Keratinocyte (primary cell): ENCODE results near the gene LINC00237. TPM values are rescaled to one million over a fixed set of nuclear protein-coding genes. Genes with fewer than 3 reads are reported as not detected.

Experiments used
- DNase-seq: peaks from one replicate; pipeline ENCODE4 v3.0.0-alpha.2; 2011; ENCODE audit warnings: low read depth, missing footprints, low spot score
- FAIRE-seq: peaks from 2 replicates; lab custom pipeline; 2011; peaks lifted over from hg19 to GRCh38; lab: Jason Lieb, UNC
- H2AFZ ChIP-seq: 2 replicates; pipeline ENCODE4 v1.6.0; 2012; ENCODE audit warnings: low read length, control low read depth, inconsistent platforms; ENCODE audit not compliant: control insufficient read depth
- H3K27ac ChIP-seq: 2 replicates; pipeline ENCODE4 v1.5.1; 2011; ENCODE audit warnings: low read length; ENCODE audit not compliant: control insufficient read depth, insufficient read depth
- H3K27me3 ChIP-seq: 3 replicates; pipeline ENCODE4 v1.6.0; 2011; ENCODE audit warnings: low read length; ENCODE audit not compliant: control insufficient read depth, insufficient read depth; ENCODE audit errors: extremely low read depth
- H3K36me3 ChIP-seq, 2 experiments: 2 replicates in 1 of 2; 3 replicates in 1 of 2; pipeline ENCODE4 v1.5.1; 2011; ENCODE audit warnings: low read length in 2 of 2, mild to moderate bottlenecking in 1 of 2; ENCODE audit not compliant: control insufficient read depth in 2 of 2, insufficient read depth in 2 of 2; ENCODE audit errors: extremely low read depth in 1 of 2
- H3K4me1 ChIP-seq: 3 replicates; pipeline ENCODE4 v1.5.1; 2011; ENCODE audit warnings: low read length; ENCODE audit not compliant: control insufficient read depth, insufficient read depth; ENCODE audit errors: extremely low read depth
- H3K4me2 ChIP-seq: 3 replicates; pipeline ENCODE4 v1.6.0; 2011; ENCODE audit warnings: low read depth, low read length; ENCODE audit not compliant: control insufficient read depth, insufficient read depth; ENCODE audit errors: extremely low read depth
- H3K4me3 ChIP-seq, 3 experiments: fragments of 200-600 bp in 1 of 3; sonication (generic) in 1 of 3; 2 replicates in 2 of 3; 3 replicates in 1 of 3; pipeline ENCODE4 v1.5.1; 2011 to 2016; ENCODE audit warnings: low read length in 3 of 3, mild to moderate bottlenecking in 3 of 3, control low read depth in 2 of 3, inconsistent platforms in 1 of 3, low read depth in 1 of 3, mixed read lengths in 1 of 3, mixed run types in 1 of 3, moderate library complexity in 1 of 3; ENCODE audit not compliant: control insufficient read depth in 2 of 3, insufficient read depth in 2 of 3; ENCODE audit errors: extremely low read depth in 1 of 3
- H3K79me2 ChIP-seq: 2 replicates; pipeline ENCODE4 v1.6.0; 2012; ENCODE audit warnings: low read length; ENCODE audit not compliant: control insufficient read depth, insufficient read depth
- H3K9ac ChIP-seq: 3 replicates; pipeline ENCODE4 v1.6.0; 2011; ENCODE audit warnings: low read length; ENCODE audit not compliant: control insufficient read depth, insufficient read depth; ENCODE audit errors: extremely low read depth
- H3K9me1 ChIP-seq: 3 replicates; pipeline ENCODE4 v1.6.0; 2011; ENCODE audit warnings: low read length; ENCODE audit not compliant: control insufficient read depth, insufficient read depth; ENCODE audit errors: extremely low read depth
- H3K9me3 ChIP-seq: 2 replicates; pipeline ENCODE4 v1.5.1; 2012; ENCODE audit warnings: low read depth, low read length; ENCODE audit not compliant: control insufficient read depth
- H4K20me1 ChIP-seq: 3 replicates; pipeline ENCODE4 v1.6.0; 2011; ENCODE audit warnings: low read length; ENCODE audit not compliant: control insufficient read depth, insufficient read depth; ENCODE audit errors: extremely low read depth
- EZH2 ChIP-seq: IDR thresholded peaks from one replicate; pipeline ENCODE4 v1.6.1; 2012; ENCODE audit warnings: inconsistent platforms, mild to moderate bottlenecking, low read length, moderate library complexity
- dilution Hi-C: fragments of 300-500 bp; cut with MboI; formaldehyde crosslinking; loops from one replicate; pipeline ENCODE4 v1.7.0; 2020; ENCODE audit warnings: low sequenced_read_pairs; ENCODE audit not compliant: extremely low pct_ligation_motif_present
- polyA plus RNA-seq, 5 experiments: library from polyadenylated mRNA; depleted of rRNA in 3 of 5; stranded (reverse) in 3 of 5; stranded (forward) in 1 of 5; unstranded in 1 of 5; fragments of >200 nt; gene quantifications; 1 replicate in 1 of 5; 2 replicates in 3 of 5; 3 replicates in 1 of 5; pipeline versions ENCODE4 v1.2.1 to v1.2.3, GENCODE V29; 2011 to 2012; ENCODE audit warnings: missing spikeins in 2 of 5, low read depth in 1 of 5, low replicate concordance in 1 of 5
- TF ChIP-seq, protein P1 (sequence below), 3 experiments: IDR thresholded peaks in 1 of 3; conservative IDR thresholded peaks in 1 of 3; optimal IDR thresholded peaks in 1 of 3; 2 replicates in 2 of 3; 3 replicates in 1 of 3; pipeline versions ENCODE3 to v1.5.1; 2011; ENCODE audit warnings: low read length in 3 of 3, mild to moderate bottlenecking in 3 of 3, moderate library complexity in 2 of 3, control low read depth in 1 of 3, inconsistent platforms in 1 of 3; ENCODE audit not compliant: insufficient read depth in 2 of 3; ENCODE audit errors: extremely low read depth in 1 of 3

Gene LINC00237
- polyA plus RNA-seq, 1 donor (not counting 4 experiments of a cell fraction or from before 2014, with no cell fraction given), result not detected

DNA sequence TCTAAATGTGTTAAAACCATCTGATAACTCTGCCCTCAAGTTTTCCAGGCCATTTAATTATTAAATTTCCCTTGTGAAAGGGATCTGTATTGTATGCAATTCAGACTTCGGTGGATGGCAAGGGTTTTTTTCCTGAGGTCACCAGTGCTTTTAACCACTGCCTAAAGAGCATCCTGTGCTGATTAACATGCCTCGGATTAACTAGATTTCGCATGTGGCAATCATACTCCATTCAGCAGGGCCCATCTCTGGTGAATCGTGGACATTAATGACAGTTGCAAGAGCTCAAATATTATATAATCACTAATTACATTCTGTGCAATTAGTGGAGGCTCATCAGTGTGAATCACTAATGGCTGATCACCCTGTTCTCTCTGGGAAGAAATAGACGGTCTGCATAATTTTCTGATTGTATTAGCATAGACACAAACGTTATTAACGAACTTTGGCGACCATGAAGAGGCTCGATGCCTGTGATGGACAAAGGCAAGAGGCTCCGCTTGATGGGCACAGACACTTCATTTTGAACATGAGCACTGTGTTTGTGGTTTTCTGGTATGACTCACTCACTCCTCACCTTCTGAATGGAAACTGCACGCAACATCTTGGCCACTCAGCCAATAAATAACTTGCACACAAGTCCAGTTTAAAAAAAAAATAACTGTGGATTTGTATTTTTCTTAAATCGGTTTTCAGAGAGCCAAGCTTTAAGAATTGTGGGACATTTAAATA is 31.4 kb downstream of the LINC00237 start:
- dilution Hi-C loops, result no loop called here
- no peak for FAIRE-seq
- DNase-seq, result no peak

DNA sequence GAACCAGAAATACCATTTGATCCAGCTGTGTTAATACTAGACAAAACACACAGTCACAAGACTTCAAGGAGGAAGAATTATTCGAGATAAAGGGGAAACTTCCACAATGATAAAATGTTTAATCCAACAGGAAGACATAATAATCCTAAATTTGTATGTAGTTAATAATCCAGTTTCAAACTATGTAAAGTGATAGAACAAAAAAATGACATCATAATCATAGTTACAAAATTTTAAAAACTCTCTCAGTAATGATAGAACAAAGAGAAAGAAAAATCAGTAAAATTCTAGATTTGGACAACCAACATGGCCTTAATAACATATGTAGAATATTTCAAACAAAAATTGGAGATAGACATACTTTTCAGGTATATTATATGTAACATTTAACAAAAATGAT is 38.9 kb downstream of the LINC00237 start:
- FAIRE-seq, result no peak
- H3K9me1 ChIP-seq, result no peaks in the 10 kb centered on the region
- H2AFZ ChIP-seq, result no peak overlapping the region
- no peaks in the 10 kb centered on the region for H3K27me3 ChIP-seq
- no peaks in the 10 kb centered on the region for H3K36me3 ChIP-seq
- H4K20me1 ChIP-seq, result no peaks in the 10 kb centered on the region
- no peaks in the 10 kb centered on the region for H3K79me2 ChIP-seq
- no peaks in the 10 kb centered on the region for H3K4me1 ChIP-seq
- no peak overlapping the region for H3K4me3 ChIP-seq
- no peak overlapping the region for H3K27ac ChIP-seq
- no peak for DNase-seq
- no peak for TF ChIP-seq EZH2
- TF ChIP-seq, protein P1, sequence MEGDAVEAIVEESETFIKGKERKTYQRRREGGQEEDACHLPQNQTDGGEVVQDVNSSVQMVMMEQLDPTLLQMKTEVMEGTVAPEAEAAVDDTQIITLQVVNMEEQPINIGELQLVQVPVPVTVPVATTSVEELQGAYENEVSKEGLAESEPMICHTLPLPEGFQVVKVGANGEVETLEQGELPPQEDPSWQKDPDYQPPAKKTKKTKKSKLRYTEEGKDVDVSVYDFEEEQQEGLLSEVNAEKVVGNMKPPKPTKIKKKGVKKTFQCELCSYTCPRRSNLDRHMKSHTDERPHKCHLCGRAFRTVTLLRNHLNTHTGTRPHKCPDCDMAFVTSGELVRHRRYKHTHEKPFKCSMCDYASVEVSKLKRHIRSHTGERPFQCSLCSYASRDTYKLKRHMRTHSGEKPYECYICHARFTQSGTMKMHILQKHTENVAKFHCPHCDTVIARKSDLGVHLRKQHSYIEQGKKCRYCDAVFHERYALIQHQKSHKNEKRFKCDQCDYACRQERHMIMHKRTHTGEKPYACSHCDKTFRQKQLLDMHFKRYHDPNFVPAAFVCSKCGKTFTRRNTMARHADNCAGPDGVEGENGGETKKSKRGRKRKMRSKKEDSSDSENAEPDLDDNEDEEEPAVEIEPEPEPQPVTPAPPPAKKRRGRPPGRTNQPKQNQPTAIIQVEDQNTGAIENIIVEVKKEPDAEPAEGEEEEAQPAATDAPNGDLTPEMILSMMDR (optimal IDR thresholded peaks at IDR 0.05 in 1 of 3, IDR thresholded peaks at IDR 0.05 in 1 of 3, conservative IDR thresholded peaks at IDR 0.05 in 1 of 3; ENCODE audit: extremely low read depth in 1 of 3, insufficient read depth in 2 of 3, low read length in 3 of 3), result no peak
- dilution Hi-C loops, result no loop called here
- H3K9ac ChIP-seq, result no peak overlapping the region
- no peaks in the 10 kb centered on the region for H3K9me3 ChIP-seq
- H3K4me2 ChIP-seq, result no peak overlapping the region

More for the DNA sequence above, 31.4 kb downstream of the LINC00237 start:
- H3K9me1 ChIP-seq, result no peaks in the 10 kb centered on the region
- H2AFZ ChIP-seq, result no peak overlapping the region
- H3K27me3 ChIP-seq, result no peaks in the 10 kb centered on the region
- no peaks in the 10 kb centered on the region for H4K20me1 ChIP-seq
- no peaks in the 10 kb centered on the region for H3K36me3 ChIP-seq
- TF ChIP-seq, protein P1 (optimal IDR thresholded peaks at IDR 0.05 in 1 of 3, IDR thresholded peaks at IDR 0.05 in 1 of 3, conservative IDR thresholded peaks at IDR 0.05 in 1 of 3; ENCODE audit: extremely low read depth in 1 of 3, insufficient read depth in 2 of 3, low read length in 3 of 3), result no peak
- TF ChIP-seq EZH2, result no peak
- H3K9me3 ChIP-seq, result no peaks in the 10 kb centered on the region
- no peak overlapping the region for H3K4me2 ChIP-seq
- no peak overlapping the region for H3K4me3 ChIP-seq
- no peaks in the 10 kb centered on the region for H3K79me2 ChIP-seq
- no peak overlapping the region for H3K9ac ChIP-seq
- no peak overlapping the region for H3K27ac ChIP-seq
- H3K4me1 ChIP-seq, result no peaks in the 10 kb centered on the region
